H9 (cell line): ENCODE results near the gene FBXO2. TPM values are rescaled to one million over a fixed set of nuclear protein-coding genes. Genes with fewer than 3 reads are reported as not detected.

Experiments
- DNase-seq: peaks from one replicate; pipeline ENCODE4 v3.0.0-alpha.2; 2017
- H2AFZ ChIP-seq: one replicate; pipeline ENCODE4 v1.6.1; 2013; ENCODE audit warnings: mild to moderate bottlenecking, low read length, control low read depth, moderate library complexity
- H2AK5ac ChIP-seq: 2 replicates; pipeline ENCODE4 v1.6.1; 2013; ENCODE audit warnings: low read length, control low read depth, mixed read lengths; ENCODE audit not compliant: insufficient read length
- H2BK120ac ChIP-seq: one replicate; pipeline ENCODE4 v1.6.1; 2013; ENCODE audit warnings: low read depth, mild to moderate bottlenecking, low read length, control low read depth, inconsistent platforms; ENCODE audit not compliant: poor library complexity, severe bottlenecking
- H2BK12ac ChIP-seq: 2 replicates; pipeline ENCODE4 v1.6.1; 2013; ENCODE audit warnings: low read length, control low read depth, mixed read lengths, low read depth; ENCODE audit not compliant: insufficient read length
- H2BK15ac ChIP-seq: 2 replicates; pipeline ENCODE4 v1.6.1; 2013; ENCODE audit warnings: low read depth, low read length, control low read depth
- H2BK20ac ChIP-seq: one replicate; pipeline ENCODE4 v1.6.1; 2013; ENCODE audit warnings: low read depth, mild to moderate bottlenecking, low read length, control low read depth, inconsistent platforms; ENCODE audit not compliant: poor library complexity, severe bottlenecking
- H2BK5ac ChIP-seq: 2 replicates; pipeline ENCODE4 v1.6.1; 2013; ENCODE audit warnings: low read length, control low read depth, mixed read lengths; ENCODE audit not compliant: insufficient read length
- H3K14ac ChIP-seq: 2 replicates; pipeline ENCODE4 v1.6.1; 2013; ENCODE audit warnings: low read length, control low read depth; ENCODE audit not compliant: insufficient read depth
- H3K18ac ChIP-seq: 2 replicates; pipeline ENCODE4 v1.6.1; 2013; ENCODE audit warnings: low read depth, mild to moderate bottlenecking, mixed read lengths, low read length, control low read depth; ENCODE audit not compliant: insufficient read length
- H3K23ac ChIP-seq: 2 replicates; pipeline ENCODE4 v1.6.1; 2013; ENCODE audit warnings: low read length, control low read depth, mixed read lengths, low read depth; ENCODE audit not compliant: insufficient read length
- H3K23me2 ChIP-seq: 2 replicates; pipeline ENCODE4 v1.6.1; 2013; ENCODE audit warnings: low read depth, mild to moderate bottlenecking, mixed read lengths, low read length, control low read depth; ENCODE audit not compliant: insufficient read length, poor library complexity, severe bottlenecking
- H3K27ac ChIP-seq: 2 replicates; pipeline ENCODE4 v1.5.1; 2013; ENCODE audit warnings: low read length, control low read depth, mixed read lengths, low read depth; ENCODE audit not compliant: insufficient read length
- H3K27me3 ChIP-seq: 2 replicates; pipeline ENCODE4 v1.6.1; 2013; ENCODE audit warnings: low read length, control low read depth, inconsistent platforms; ENCODE audit not compliant: insufficient read depth
- H3K4ac ChIP-seq: 2 replicates; pipeline ENCODE4 v1.6.1; 2013; ENCODE audit warnings: low read depth, mild to moderate bottlenecking, control low read depth, inconsistent platforms, low read length, moderate library complexity
- H3K4me1 ChIP-seq: 2 replicates; pipeline ENCODE4 v1.6.1; 2013; ENCODE audit warnings: low read length, control low read depth, inconsistent platforms; ENCODE audit not compliant: insufficient read depth
- H3K4me2 ChIP-seq: 2 replicates; pipeline ENCODE4 v1.6.1; 2013; ENCODE audit warnings: low read length, control low read depth, mixed read lengths; ENCODE audit not compliant: insufficient read length, insufficient read depth
- H3K56ac ChIP-seq: 2 replicates; pipeline ENCODE4 v1.6.1; 2013; ENCODE audit warnings: low read depth, mild to moderate bottlenecking, mixed read lengths, low read length, control low read depth; ENCODE audit not compliant: insufficient read length
- H3K79me1 ChIP-seq: 2 replicates; pipeline ENCODE4 v1.6.1; 2013; ENCODE audit warnings: low read depth, mild to moderate bottlenecking, moderate library complexity, low read length, control low read depth, inconsistent platforms; ENCODE audit not compliant: insufficient read depth, poor library complexity, severe bottlenecking
- H3K79me2 ChIP-seq: 2 replicates; pipeline ENCODE4 v1.6.1; 2013; ENCODE audit warnings: low read length, control low read depth, inconsistent platforms; ENCODE audit not compliant: insufficient read depth
- H3K9ac ChIP-seq: 2 replicates; pipeline ENCODE4 v1.6.1; 2013; ENCODE audit warnings: low read length, control low read depth, mixed read lengths; ENCODE audit not compliant: insufficient read length; ENCODE audit errors: extremely low read depth
- H3K9me3 ChIP-seq: one replicate; pipeline ENCODE4 v1.6.1; 2013; ENCODE audit warnings: low read depth, low read length, inconsistent platforms; ENCODE audit not compliant: control insufficient read depth
- H3T11ph ChIP-seq: one replicate; pipeline ENCODE4 v1.6.1; 2013; ENCODE audit warnings: mild to moderate bottlenecking, low read length, control low read depth, inconsistent platforms
- H4K20me1 ChIP-seq: one replicate; pipeline ENCODE4 v1.6.1; 2013; ENCODE audit not compliant: control insufficient read depth, insufficient read length, insufficient read depth
- H4K5ac ChIP-seq: 2 replicates; pipeline ENCODE4 v1.6.1; 2013; ENCODE audit warnings: low read depth, mild to moderate bottlenecking, mixed read lengths, low read length, control low read depth; ENCODE audit not compliant: insufficient read length
- H4K8ac ChIP-seq: replicated peaks from 2 replicates; pipeline ENCODE4 v1.6.1; 2013; ENCODE audit warnings: low read length, control low read depth, mixed read lengths, low read depth; ENCODE audit not compliant: insufficient read length
- H4K91ac ChIP-seq: 2 replicates; pipeline ENCODE4 v1.6.1; 2013; ENCODE audit warnings: low read depth, mild to moderate bottlenecking, moderate library complexity, mixed read lengths, low read length, control low read depth; ENCODE audit not compliant: insufficient read length
- H3K27ac Mint-ChIP-seq, 3 experiments: 2 replicates in 2 of 3; 3 replicates in 1 of 3; pipeline ENCODE4 v1.8.0; 2020 to 2021; ENCODE audit warnings: mixed read lengths in 3 of 3, mild to moderate bottlenecking in 1 of 3, moderate library complexity in 1 of 3
- H3K27me3 Mint-ChIP-seq: 2 replicates; pipeline ENCODE4 v1.8.0; 2021; ENCODE audit warnings: low read depth, mild to moderate bottlenecking, moderate library complexity, mixed read lengths
- H3K36me3 Mint-ChIP-seq, 3 experiments: 2 replicates in 2 of 3; 3 replicates in 1 of 3; pipeline ENCODE4 v1.8.0; 2020 to 2021; ENCODE audit warnings: low read depth in 3 of 3, mixed read lengths in 3 of 3; ENCODE audit not compliant: insufficient read depth in 1 of 3
- H3K4me1 Mint-ChIP-seq, 2 experiments: 2 replicates each; pipeline ENCODE4 v1.8.0; 2020; ENCODE audit warnings: mixed read lengths in 2 of 2
- H3K4me3 Mint-ChIP-seq, 2 experiments: 2 replicates in 1 of 2; 3 replicates in 1 of 2; pipeline ENCODE4 v1.8.0; 2020 to 2021; ENCODE audit warnings: mild to moderate bottlenecking in 2 of 2, mixed read lengths in 2 of 2, moderate library complexity in 1 of 2
- H3K9me3 Mint-ChIP-seq, 2 experiments: 2 replicates in 1 of 2; 3 replicates in 1 of 2; pipeline ENCODE4 v1.8.0; 2020; ENCODE audit warnings: mild to moderate bottlenecking in 2 of 2, mixed read lengths in 2 of 2, moderate library complexity in 1 of 2
- WGBS: extraction: QIAGEN DNeasy Blood & Tissue Kit; methylation state at CpG from one replicate; pipeline ENCODE4 v1.1.7; 2013; ENCODE audit warnings: missing lambda C conversion rate, low lambda C conversion rate, mixed read lengths; ENCODE audit not compliant: insufficient read length; ENCODE audit errors: extremely low coverage; 5-methylcytosine and 5-hydroxymethylcytosine counted together
- total RNA-seq: library from RNA; stranded (reverse); gene quantifications from 2 replicates; pipeline ENCODE4 v1.2.1, GENCODE V29; 2021
- TF ChIP-seq, protein P1 (sequence below): fragments of 200-600 bp; sonication (generic); conservative IDR thresholded peaks from 3 replicates; pipeline ENCODE4 v1.8.0; 2021; ENCODE audit warnings: antibody characterized with exemption, mild to moderate bottlenecking

FBXO2 gene
- total RNA-seq, 1 experiment from 2014 or later = 28.9 TPM

DNA sequence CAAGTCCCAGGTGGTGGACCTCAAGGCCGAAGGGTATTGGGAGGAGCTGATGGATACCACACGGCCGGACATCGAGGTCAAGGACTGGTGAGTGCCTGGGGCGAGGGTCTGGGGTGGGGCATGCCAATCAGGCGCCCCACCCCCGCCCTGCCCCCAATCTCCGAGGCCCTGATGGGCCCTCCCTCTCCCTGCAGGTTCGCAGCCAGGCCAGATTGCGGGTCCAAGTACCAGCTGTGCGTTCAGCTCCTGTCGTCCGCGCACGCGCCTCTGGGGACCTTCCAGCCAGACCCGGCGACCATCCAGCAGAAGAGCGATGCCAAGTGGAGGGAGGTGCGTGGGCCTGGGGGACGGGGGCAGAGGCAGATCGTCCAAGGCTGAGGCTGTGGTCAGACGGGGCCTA is 4.3 kb upstream of the FBXO2 start:
- H3K4me3 Mint-ChIP-seq = no peak overlapping the region
- Histone ChIP-seq H3K9me3 (no peaks in the 10 kb centered on the region), H2AFZ (no peak overlapping the region), H2BK12ac (no peak overlapping the region), H3K27me3 (no peaks in the 10 kb centered on the region), H3K23me2 (peaks cover 8% of the 10 kb centered on the region), H3K79me1 (no peaks in the 10 kb centered on the region), H3K4me1 (no peaks in the 10 kb centered on the region; the same call in 1 of the 2 replicates), H3T11ph (no peak overlapping the region), H2BK15ac (no peak overlapping the region), H4K5ac (no peak overlapping the region), H3K4ac (no peak overlapping the region), H2AK5ac (no peak overlapping the region), H3K27ac (no peak overlapping the region), H3K23ac (no peak overlapping the region), H3K4me2 (no peak overlapping the region), H2BK120ac (no peak overlapping the region), H2BK20ac (no peak overlapping the region), H3K9ac (no peak overlapping the region), H3K79me2 (no peaks in the 10 kb centered on the region), H2BK5ac (no peak overlapping the region), H3K14ac (no peak overlapping the region), H3K56ac (no peak overlapping the region), H4K8ac (no peak overlapping the region), H4K20me1 (no peaks in the 10 kb centered on the region), H4K91ac (no peak overlapping the region), H3K18ac (no peak overlapping the region)
- H3K27ac Mint-ChIP-seq = no peak overlapping the region
- H3K9me3 Mint-ChIP-seq = no peaks in the 10 kb centered on the region
- H3K4me1 Mint-ChIP-seq = peaks cover 8% of the 10 kb centered on the region in 2 experiments
- H3K36me3 Mint-ChIP-seq = peaks cover 14 to 56% (median 43%) of the 10 kb centered on the region in 3 experiments
- H3K27me3 Mint-ChIP-seq = peaks cover 21% of the 10 kb centered on the region
- WGBS = no CpG with 5 or more reads among the region's 23 CpGs
- TF ChIP-seq, protein P1, sequence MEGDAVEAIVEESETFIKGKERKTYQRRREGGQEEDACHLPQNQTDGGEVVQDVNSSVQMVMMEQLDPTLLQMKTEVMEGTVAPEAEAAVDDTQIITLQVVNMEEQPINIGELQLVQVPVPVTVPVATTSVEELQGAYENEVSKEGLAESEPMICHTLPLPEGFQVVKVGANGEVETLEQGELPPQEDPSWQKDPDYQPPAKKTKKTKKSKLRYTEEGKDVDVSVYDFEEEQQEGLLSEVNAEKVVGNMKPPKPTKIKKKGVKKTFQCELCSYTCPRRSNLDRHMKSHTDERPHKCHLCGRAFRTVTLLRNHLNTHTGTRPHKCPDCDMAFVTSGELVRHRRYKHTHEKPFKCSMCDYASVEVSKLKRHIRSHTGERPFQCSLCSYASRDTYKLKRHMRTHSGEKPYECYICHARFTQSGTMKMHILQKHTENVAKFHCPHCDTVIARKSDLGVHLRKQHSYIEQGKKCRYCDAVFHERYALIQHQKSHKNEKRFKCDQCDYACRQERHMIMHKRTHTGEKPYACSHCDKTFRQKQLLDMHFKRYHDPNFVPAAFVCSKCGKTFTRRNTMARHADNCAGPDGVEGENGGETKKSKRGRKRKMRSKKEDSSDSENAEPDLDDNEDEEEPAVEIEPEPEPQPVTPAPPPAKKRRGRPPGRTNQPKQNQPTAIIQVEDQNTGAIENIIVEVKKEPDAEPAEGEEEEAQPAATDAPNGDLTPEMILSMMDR = no peak
- DNase-seq = no peak
